Erythroblast (primary cell): ENCODE data around the gene IDI2.

Source experiments
- GATA1 ChIP-seq: IDR thresholded peaks from 2 replicates; pipeline ENCODE4 v1.6.1; 2011; ENCODE audit warnings: low read depth, mild to moderate bottlenecking, control low read depth, low read length, moderate library complexity
- POLR2A ChIP-seq: IDR thresholded peaks from 2 replicates; pipeline ENCODE4 v1.6.1; 2011; ENCODE audit warnings: mild to moderate bottlenecking, low read length

DNA sequence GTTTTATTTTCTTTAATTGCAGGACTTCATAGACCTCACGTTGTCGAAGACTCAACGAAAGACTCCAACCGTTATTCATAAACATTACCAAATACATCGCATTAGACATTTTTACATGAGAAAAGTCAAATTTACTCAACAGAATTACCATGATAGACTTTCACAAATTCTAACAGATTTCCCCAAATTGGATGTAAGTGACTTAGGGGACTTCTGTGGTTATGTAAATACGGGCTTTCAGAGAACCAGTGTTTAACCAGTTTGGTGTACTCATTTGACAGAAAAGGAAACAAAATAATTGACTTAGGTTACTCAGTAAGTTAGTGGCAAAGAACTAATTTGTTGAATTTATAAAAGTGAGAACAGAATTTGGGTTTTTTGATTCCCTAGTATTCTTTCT is 33.2 kb downstream of the IDI2 start:
- TF ChIP-seq POLR2A (no peak), GATA1 (no peak)
